Upper lobe of left lung (tissue), 4 donors: ENCODE data around the gene SPSB1.

Experiments used
- EP300 ChIP-seq, 4 donors: sonication (generic); formaldehyde crosslinking; IDR thresholded peaks; one replicate each; pipeline ENCODE4 v1.5.1; 2017; ENCODE audit warnings: antibody characterized with exemption in 4 of 4, control low read depth in 2 of 4
- POLR2A ChIP-seq, 4 donors: fragments of 450-650 bp; IDR thresholded peaks; one replicate each; pipeline ENCODE4 v1.5.1; 2016 to 2017; ENCODE audit warnings: antibody characterized with exemption in 4 of 4, mild to moderate bottlenecking in 2 of 4
- TF ChIP-seq, protein P1 (sequence below), 6 experiments: fragments of 450-650 bp in 4 of 6; fragments of 200-600 bp in 2 of 6; sonication (generic) in 2 of 6; IDR thresholded peaks; one replicate each; pipeline ENCODE4 v1.5.1; 2016 to 2019; ENCODE audit warnings: antibody characterized with exemption in 6 of 6

DNA sequence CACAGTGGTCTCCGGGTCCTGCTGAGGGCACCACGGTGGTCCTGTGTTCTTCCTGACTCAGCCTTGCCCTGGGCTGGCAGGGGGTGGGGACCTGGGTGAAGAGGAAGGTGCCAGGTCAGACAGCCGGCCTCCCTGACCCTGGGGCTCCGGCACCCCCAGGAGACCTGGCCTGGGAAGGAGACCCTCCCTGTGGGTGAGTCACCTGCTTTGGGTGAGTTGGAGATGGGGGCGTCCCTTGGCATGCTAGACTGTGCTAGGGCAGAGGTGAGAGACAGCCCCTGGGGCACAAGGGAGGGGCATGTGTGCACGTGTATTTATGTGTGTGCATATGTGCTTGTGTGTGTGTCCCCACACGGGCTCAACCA, 23.4 kb downstream of the SPSB1 start:
- no peak for TF ChIP-seq POLR2A (IDR thresholded peaks at IDR 0.05)
- TF ChIP-seq EP300 (IDR thresholded peaks at IDR 0.05) = no peak
- TF ChIP-seq, protein P1, sequence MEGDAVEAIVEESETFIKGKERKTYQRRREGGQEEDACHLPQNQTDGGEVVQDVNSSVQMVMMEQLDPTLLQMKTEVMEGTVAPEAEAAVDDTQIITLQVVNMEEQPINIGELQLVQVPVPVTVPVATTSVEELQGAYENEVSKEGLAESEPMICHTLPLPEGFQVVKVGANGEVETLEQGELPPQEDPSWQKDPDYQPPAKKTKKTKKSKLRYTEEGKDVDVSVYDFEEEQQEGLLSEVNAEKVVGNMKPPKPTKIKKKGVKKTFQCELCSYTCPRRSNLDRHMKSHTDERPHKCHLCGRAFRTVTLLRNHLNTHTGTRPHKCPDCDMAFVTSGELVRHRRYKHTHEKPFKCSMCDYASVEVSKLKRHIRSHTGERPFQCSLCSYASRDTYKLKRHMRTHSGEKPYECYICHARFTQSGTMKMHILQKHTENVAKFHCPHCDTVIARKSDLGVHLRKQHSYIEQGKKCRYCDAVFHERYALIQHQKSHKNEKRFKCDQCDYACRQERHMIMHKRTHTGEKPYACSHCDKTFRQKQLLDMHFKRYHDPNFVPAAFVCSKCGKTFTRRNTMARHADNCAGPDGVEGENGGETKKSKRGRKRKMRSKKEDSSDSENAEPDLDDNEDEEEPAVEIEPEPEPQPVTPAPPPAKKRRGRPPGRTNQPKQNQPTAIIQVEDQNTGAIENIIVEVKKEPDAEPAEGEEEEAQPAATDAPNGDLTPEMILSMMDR (IDR thresholded peaks at IDR 0.05) = no peak
